CD4-positive, alpha-beta memory T cell (primary cell): ENCODE data around the gene MKS1. TPM values are rescaled to one million over a fixed set of nuclear protein-coding genes. Genes with fewer than 3 reads are reported as not detected.

ENCODE experiments used
- CTCF ChIA-PET: fragments of 350-600 bp; sonication (Branson Sonifier 250); formaldehyde crosslinking; loops from one replicate; lab custom pipeline; 2021; ENCODE audit warnings: inconsistent platforms; ENCODE audit not compliant: partially characterized antibody; lab: Charles Lee
- POLR2A ChIA-PET: fragments of 350-600 bp; sonication (Branson Sonifier 250); formaldehyde crosslinking; loops from one replicate; lab custom pipeline; 2021; ENCODE audit not compliant: partially characterized antibody; lab: Charles Lee
- DNase-seq, 5 donors: peaks; one replicate each; pipeline versions ENCODE4 v3.0.0 to v3.0.0-alpha.2; 2020 to 2022; ENCODE audit warnings: mixed read lengths in 1 of 5
- H3K27ac ChIP-seq: one replicate; pipeline ENCODE4 v1.7.0; 2013; ENCODE audit warnings: low read depth, low read length
- H3K27me3 ChIP-seq: 2 replicates; pipeline ENCODE4 v1.7.0; 2013; ENCODE audit warnings: mild to moderate bottlenecking, low read length, moderate library complexity; ENCODE audit not compliant: insufficient read depth
- H3K36me3 ChIP-seq: 2 replicates; pipeline ENCODE4 v1.7.0; 2013; ENCODE audit warnings: mild to moderate bottlenecking, low read length, moderate library complexity; ENCODE audit not compliant: insufficient read depth
- H3K4me1 ChIP-seq: 2 replicates; pipeline ENCODE4 v1.7.0; 2013; ENCODE audit warnings: mild to moderate bottlenecking, low read length, moderate library complexity; ENCODE audit not compliant: insufficient read depth
- H3K4me3 ChIP-seq, 2 donors: one replicate each; pipeline ENCODE4 v1.7.0; 2013; ENCODE audit warnings: low read length in 2 of 2, mild to moderate bottlenecking in 1 of 2
- H3K9me3 ChIP-seq, 2 donors: one replicate each; pipeline ENCODE4 v1.7.0; 2013; ENCODE audit warnings: low read length in 2 of 2, control low read depth in 1 of 2; ENCODE audit not compliant: control insufficient read depth in 1 of 2
- H3K27ac Mint-ChIP-seq, 7 donors: one replicate each; pipeline ENCODE4 v1.8.0; 2020 to 2021; ENCODE audit warnings: mixed read lengths in 7 of 7, mild to moderate bottlenecking in 6 of 7, inconsistent platforms in 3 of 7, moderate library complexity in 3 of 7
- H3K27me3 Mint-ChIP-seq, 2 donors: one replicate each; pipeline ENCODE4 v1.8.0; 2020 to 2021; ENCODE audit warnings: mixed read lengths in 2 of 2
- H3K36me3 Mint-ChIP-seq, 2 donors: one replicate each; pipeline ENCODE4 v1.8.0; 2020 to 2021; ENCODE audit warnings: mixed read lengths in 2 of 2, inconsistent platforms in 1 of 2, mild to moderate bottlenecking in 1 of 2
- H3K4me1 Mint-ChIP-seq, 4 donors: one replicate each; pipeline ENCODE4 v1.8.0; 2020 to 2021; ENCODE audit warnings: mixed read lengths in 4 of 4, mild to moderate bottlenecking in 1 of 4
- H3K4me3 Mint-ChIP-seq, 8 donors: one replicate each; pipeline ENCODE4 v1.8.0; 2020 to 2021; ENCODE audit warnings: mixed read lengths in 8 of 8, mild to moderate bottlenecking in 7 of 8, moderate library complexity in 6 of 8, inconsistent platforms in 3 of 8
- H3K9me3 Mint-ChIP-seq, 8 donors: one replicate each; pipeline ENCODE4 v1.8.0; 2020 to 2021; ENCODE audit warnings: mixed read lengths in 8 of 8, mild to moderate bottlenecking in 5 of 8, inconsistent platforms in 3 of 8, moderate library complexity in 1 of 8
- intact Hi-C: fragments of 100-400 bp; cut with micrococcal nuclease; formaldehyde crosslinking; loops from one replicate; pipeline ENCODE4 v1.15.1; 2023
- polyA plus RNA-seq, 2 donors: library from polyadenylated mRNA; unstranded; fragments of 300-500 nt; fragmentation: Illumina TruSeq; gene quantifications; one replicate each; pipeline ENCODE4 v1.2.3, GENCODE V29; 2021
- total RNA-seq, 2 experiments: library from RNA; stranded (reverse); gene quantifications; one replicate each; pipeline ENCODE4 v1.2.3, GENCODE V29; 2021

The MKS1 gene
- total and polyA plus RNA-seq, 4 experiments from 2014 or later: 12.1 to 29.4 (median 20.7) TPM

GRCh38 chr17:58224315-58224714 lies 5.3 kb upstream of the MKS1 start:
- ChIA-PET CTCF (interaction anchor here (0.9 to 1.9 kb wide), 2 partner anchors 26 to 52 kb away, joined by 3 to 5 read pairs; no protein-coding TSS in a partner anchor), POLR2A (no interaction called here)
- Histone ChIP-seq H3K27me3 (no peaks in the 10 kb centered on the region), H3K27ac (no peak overlapping the region), H3K9me3 (no peaks in the 10 kb centered on the region), H3K4me1 (peaks cover 9% of the 10 kb centered on the region), H3K4me3 (no peak overlapping the region), H3K36me3 (no peaks in the 10 kb centered on the region)
- Mint-ChIP-seq H3K4me3 (no peak overlapping the region), H3K4me1 (peaks cover 8 to 15% (median 12%) of the 10 kb centered on the region in 4 donors), H3K27me3 (peaks cover 4 to 19% of the 10 kb centered on the region in 2 donors), H3K9me3 (no peaks in the 10 kb centered on the region), H3K36me3 (no peaks in the 10 kb centered on the region), H3K27ac (no peak overlapping the region)
- intact Hi-C loops: no loop called here
- no peak for DNase-seq

- Mint-ChIP-seq H3K36me3 (peaks cover 4 to 23% of the 10 kb centered on the region in 2 donors), H3K4me3 (peak overlapping the region; percentile 91 to 99 (median 94)), H3K27me3 (peaks cover 0 to 6% of the 10 kb centered on the region in 2 donors), H3K4me1 (peaks cover 19 to 28% (median 23%) of the 10 kb centered on the region in 4 donors), H3K9me3 (no peaks in the 10 kb centered on the region), H3K27ac (peak overlapping the region; percentile 94 to 99 (median 97))
- Histone ChIP-seq H3K36me3 (no peaks in the 10 kb centered on the region), H3K27me3 (no peaks in the 10 kb centered on the region), H3K27ac (peak overlapping the region; percentile 54), H3K4me3 (peak overlapping the region; percentile 71 to 88), H3K4me1 (peaks cover 15% of the 10 kb centered on the region), H3K9me3 (no peaks in the 10 kb centered on the region)
- DNase-seq: no peak
- POLR2A ChIA-PET: interaction anchor here (1.0 to 2.4 kb wide), 8 partner anchors 11 to 473 kb away, joined by 3 to 11 read pairs (median 5); partner anchors contain the start of genes MRPS23, RAD51C, SRSF1 and SUPT4H1
- CTCF ChIA-PET: interaction anchor here (0.6 to 2.3 kb wide), 4 partner anchors 12 to 295 kb away, joined by 3 to 8 read pairs (median 4); partner anchors contain the start of gene MTMR4
- intact Hi-C loops: loop anchor here (1.0 to 2.0 kb wide), 5 partner anchors 67 to 935 kb away; partner anchors contain the start of genes DYNLL2, PRR11, SKA2 and SRSF1
Measured at GRCh38 chr17:58219789-58220183, 731 bp upstream of the MKS1 start.

DNA sequence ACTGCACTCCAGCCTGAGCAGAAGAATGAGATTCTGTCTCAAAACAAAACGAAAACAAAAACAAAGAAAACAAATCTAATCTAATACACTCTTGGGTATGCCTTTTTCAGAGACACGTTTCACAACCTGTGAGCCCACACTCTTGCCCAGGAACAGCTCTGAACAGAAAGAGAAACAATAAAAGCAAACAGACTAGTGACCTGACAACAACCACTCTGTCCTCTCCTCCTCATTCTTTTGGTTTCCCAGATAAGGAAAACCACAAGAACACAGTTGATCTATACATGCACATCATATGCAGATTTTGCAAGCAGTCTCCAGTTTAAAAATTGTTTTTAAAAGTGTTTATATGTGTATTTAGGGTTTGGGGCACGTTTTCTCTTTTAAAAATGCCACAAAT lies 1.3 kb downstream of the MKS1 start:
- peaks cover 7% of the 10 kb centered on the region for H3K36me3 ChIP-seq
- Mint-ChIP-seq H3K4me1 (peaks cover 19 to 28% (median 23%) of the 10 kb centered on the region in 4 donors), H3K36me3 (peaks cover 14 to 41% of the 10 kb centered on the region in 2 donors), H3K27me3 (no peaks in the 10 kb centered on the region), H3K27ac (peak overlapping the region; percentile 18 to 94 (median 84)), H3K4me3 (peak overlapping the region; percentile 10 to 99 (median 38)), H3K9me3 (no peaks in the 10 kb centered on the region)
- intact Hi-C loops: loop anchor here (2.0 kb wide), 3 partner anchors 65 to 937 kb away; partner anchors contain the start of genes DYNLL2, PRR11 and SKA2
- H3K4me1 ChIP-seq: peaks cover 15% of the 10 kb centered on the region
- POLR2A ChIA-PET: interaction anchor here (1.3 to 2.4 kb wide), 3 partner anchors 115 to 414 kb away, joined by 3 to 11 read pairs (median 4); partner anchors contain the start of gene SUPT4H1
- CTCF ChIA-PET: interaction anchor here (0.6 to 1.6 kb wide), 2 partner anchors 18 to 270 kb away, joined by 3 to 6 read pairs; partner anchors contain the start of gene HSF5
- H3K27ac ChIP-seq: no peak overlapping the region
- no peak for DNase-seq
- no peaks in the 10 kb centered on the region for H3K9me3 ChIP-seq
- no peak overlapping the region for H3K4me3 ChIP-seq
- no peaks in the 10 kb centered on the region for H3K27me3 ChIP-seq

DNA sequence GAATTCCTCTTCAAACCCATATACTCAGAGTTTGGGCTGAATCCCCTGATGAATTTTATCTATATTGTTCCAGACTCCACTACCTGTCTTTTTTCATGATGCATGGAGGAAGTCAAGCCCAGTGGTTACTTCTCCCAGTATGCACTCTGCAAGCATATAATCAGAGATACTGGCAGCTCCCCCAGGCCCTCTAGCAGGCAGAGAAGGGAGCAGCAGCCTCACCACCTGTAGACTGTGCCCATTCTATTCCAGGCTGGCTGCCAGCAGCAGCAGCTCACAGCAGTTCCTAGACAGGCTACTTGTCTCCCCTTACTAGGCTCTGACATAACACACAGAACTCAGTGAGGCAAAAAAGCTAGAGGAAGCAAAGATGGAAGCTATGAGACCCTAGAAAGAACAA lies 3.4 kb downstream of the MKS1 start:
- Mint-ChIP-seq H3K36me3 (peaks cover 29 to 57% of the 10 kb centered on the region in 2 donors), H3K4me1 (peaks cover 15 to 22% (median 19%) of the 10 kb centered on the region in 4 donors), H3K27ac (peak overlapping the region in 1 of 7 donors; percentile 40), H3K9me3 (no peaks in the 10 kb centered on the region), H3K4me3 (peak overlapping the region in 1 of 8 donors; percentile 25), H3K27me3 (no peaks in the 10 kb centered on the region)
- H3K27ac ChIP-seq: no peak overlapping the region
- no peak for DNase-seq
- no peaks in the 10 kb centered on the region for H3K27me3 ChIP-seq
- no peak overlapping the region for H3K4me3 ChIP-seq
- POLR2A ChIA-PET: interaction anchor here (1.4 kb wide), 1 partner anchor 102 kb away, joined by 3 read pairs; no protein-coding TSS in a partner anchor
- CTCF ChIA-PET: interaction anchor here (0.6 to 1.1 kb wide), 2 partner anchors 17 to 203 kb away, joined by 4 read pairs; no protein-coding TSS in a partner anchor
- H3K9me3 ChIP-seq: no peaks in the 10 kb centered on the region
- peaks cover 15% of the 10 kb centered on the region for H3K4me1 ChIP-seq
- intact Hi-C loops: no loop called here
- peaks cover 13% of the 10 kb centered on the region for H3K36me3 ChIP-seq

GRCh38 chr17:58210922-58211321 lies 8.1 kb downstream of the MKS1 start:
- Mint-ChIP-seq H3K36me3 (peaks cover 50 to 77% of the 10 kb centered on the region in 2 donors), H3K27ac (no peak overlapping the region)
- intact Hi-C loops: no loop called here

GRCh38 chr17:58208344-58208743 lies 10.7 kb downstream of the MKS1 start:
- no peak overlapping the region for H3K4me3 Mint-ChIP-seq
- Histone ChIP-seq H3K9me3 (no peaks in the 10 kb centered on the region), H3K4me1 (no peaks in the 10 kb centered on the region), H3K27ac (no peak overlapping the region), H3K36me3 (peaks cover 18% of the 10 kb centered on the region), H3K4me3 (no peak overlapping the region), H3K27me3 (no peaks in the 10 kb centered on the region)
- POLR2A ChIA-PET: no interaction called here
- intact Hi-C loops: no loop called here
- DNase-seq: no peak
- no peaks in the 10 kb centered on the region for H3K4me1 Mint-ChIP-seq
- H3K36me3 Mint-ChIP-seq: peaks cover 45 to 60% of the 10 kb centered on the region in 2 donors
- CTCF ChIA-PET: no interaction called here
- no peaks in the 10 kb centered on the region for H3K27me3 Mint-ChIP-seq
- peak overlapping the region in 1 of 7 donors; percentile 13 for H3K27ac Mint-ChIP-seq
- H3K9me3 Mint-ChIP-seq: no peaks in the 10 kb centered on the region

More at GRCh38 chr17:58210922-58211321, 8.1 kb downstream of the MKS1 start:
- no peak for DNase-seq
- Histone ChIP-seq H3K4me3 (no peak overlapping the region), H3K9me3 (no peaks in the 10 kb centered on the region), H3K36me3 (peaks cover 22% of the 10 kb centered on the region), H3K27ac (no peak overlapping the region), H3K27me3 (no peaks in the 10 kb centered on the region), H3K4me1 (no peaks in the 10 kb centered on the region)
- ChIA-PET POLR2A (no interaction called here), CTCF (interaction anchor here (1.4 to 3.2 kb wide), 2 partner anchors 11 to 88 kb away, joined by 3 to 17 read pairs; no protein-coding TSS in a partner anchor)
- Mint-ChIP-seq H3K4me3 (no peak overlapping the region), H3K27me3 (no peaks in the 10 kb centered on the region), H3K4me1 (no peaks in the 10 kb centered on the region), H3K9me3 (no peaks in the 10 kb centered on the region)

- Histone ChIP-seq H3K9me3 (no peaks in the 10 kb centered on the region), H3K27ac (no peak overlapping the region), H3K36me3 (peaks cover 12% of the 10 kb centered on the region), H3K4me3 (no peak overlapping the region), H3K4me1 (no peaks in the 10 kb centered on the region), H3K27me3 (no peaks in the 10 kb centered on the region)
- Mint-ChIP-seq H3K27me3 (no peaks in the 10 kb centered on the region), H3K27ac (no peak overlapping the region), H3K36me3 (peaks cover 38 to 52% of the 10 kb centered on the region in 2 donors), H3K4me1 (no peaks in the 10 kb centered on the region), H3K9me3 (no peaks in the 10 kb centered on the region), H3K4me3 (no peak overlapping the region)
- intact Hi-C loops: no loop called here
- no peak for DNase-seq
- ChIA-PET CTCF (no interaction called here), POLR2A (no interaction called here)
Measured at GRCh38 chr17:58207451-58207850, 11.6 kb downstream of the MKS1 start.
